NCI-H1694 treated with DMSO at 0.1 percent for 48 hours (cell line): ENCODE measurements around the gene HELT.
A peak's percentile ranks its signal among the peaks of the same experiment; 100 is the strongest.
"Not testable (repeated sequence)": the region's sequence is repeated elsewhere in the genome, so short reads cannot be mapped to it uniquely, and the experiment has no call there.

Experiments used
- DNase-seq: peaks from one replicate; lab custom pipeline; 2025; lab: John Stamatoyannopoulos, UW

The HELT gene

GRCh38 chr4:185036019-185036418 is 17.7 kb downstream of the HELT start:
- DNase-seq = no peak

- no peak for DNase-seq
These were observed 18.6 kb downstream of the HELT start for GRCh38 chr4:185036842-185037241.

GRCh38 chr4:185039508-185040273 is 21.4 kb downstream of the HELT start:
- peak; percentile 45 for DNase-seq

- no peak for DNase-seq
These were observed 22.2 kb downstream of the HELT start for GRCh38 chr4:185040523-185040922.

GRCh38 chr4:185050286-185050685 is 32.0 kb downstream of the HELT start:
- DNase-seq = not testable (repeated sequence)

GRCh38 chr4:185051283-185051682 is 33.0 kb downstream of the HELT start:
- DNase-seq = not testable (repeated sequence)

- no peak for DNase-seq
These were observed 35.5 kb downstream of the HELT start for GRCh38 chr4:185053746-185054145.

- no peak for DNase-seq
These were observed 36.0 kb downstream of the HELT start for GRCh38 chr4:185054272-185054671.

- DNase-seq = no peak
These were observed 36.6 kb downstream of the HELT start for GRCh38 chr4:185054886-185055285.

GRCh38 chr4:185061610-185062009 is 43.3 kb downstream of the HELT start:
- DNase-seq = no peak

- DNase-seq = no peak
These were observed 44.3 kb downstream of the HELT start for GRCh38 chr4:185062606-185063005.

GRCh38 chr4:185066179-185066578 is 47.9 kb downstream of the HELT start:
- no peak for DNase-seq

GRCh38 chr4:185068837-185069236 is 50.5 kb downstream of the HELT start:
- DNase-seq = no peak
